DND-41 (cell line): Measurements from ENCODE around the gene EDIL3.

Experiments used
- ATAC-seq: fragments of 200-7000 bp; cut with Tn5 transposase; 3 replicates; pipeline ENCODE4 v1.9.1; 2021; ENCODE audit warnings: low read depth; ENCODE audit not compliant: insufficient read depth
- DNase-seq: peaks from one replicate; pipeline ENCODE4 v3.0.0-alpha.2; 2020
- H2AFZ ChIP-seq: 2 replicates; pipeline ENCODE4 v1.6.0; 2012; ENCODE audit warnings: low read depth, low read length
- H3K27ac ChIP-seq: 2 replicates; pipeline ENCODE4 v1.5.1; 2012; ENCODE audit warnings: low read length, inconsistent platforms
- H3K27me3 ChIP-seq: fragments of 200-600 bp; sonication (generic); 2 replicates; pipeline ENCODE4 v1.6.0; 2012; ENCODE audit warnings: low read length, mild to moderate bottlenecking, inconsistent platforms; ENCODE audit not compliant: insufficient read depth, poor library complexity
- H3K36me3 ChIP-seq: 2 replicates; pipeline ENCODE4 v1.5.1; 2012; ENCODE audit warnings: low read length, inconsistent platforms; ENCODE audit not compliant: insufficient read depth
- H3K4me1 ChIP-seq: 2 replicates; pipeline ENCODE4 v1.5.1; 2012; ENCODE audit warnings: mild to moderate bottlenecking, low read length; ENCODE audit not compliant: insufficient read depth
- H3K4me2 ChIP-seq: 2 replicates; pipeline ENCODE4 v1.6.0; 2012; ENCODE audit warnings: mild to moderate bottlenecking, moderate library complexity, low read length, inconsistent platforms; ENCODE audit not compliant: insufficient read depth
- H3K4me3 ChIP-seq, 2 experiments: fragments of 200-600 bp in 1 of 2; shearing (Covaris generic) in 1 of 2; 2 replicates each; pipeline ENCODE4 v1.5.1; 2012 to 2016; ENCODE audit warnings: inconsistent platforms in 2 of 2, low read length in 2 of 2, mild to moderate bottlenecking in 2 of 2, low read depth in 1 of 2, moderate library complexity in 1 of 2
- H3K79me2 ChIP-seq: 2 replicates; pipeline ENCODE4 v1.6.0; 2012; ENCODE audit warnings: low read length, inconsistent platforms; ENCODE audit not compliant: insufficient read depth
- H3K9ac ChIP-seq: 2 replicates; pipeline ENCODE4 v1.6.0; 2012; ENCODE audit warnings: low read depth, mild to moderate bottlenecking, inconsistent platforms, low read length, moderate library complexity
- H3K9me3 ChIP-seq: 2 replicates; pipeline ENCODE4 v1.5.1; 2012; ENCODE audit warnings: low read length, moderate library complexity, mild to moderate bottlenecking, inconsistent platforms; ENCODE audit not compliant: insufficient read depth, severe bottlenecking
- H4K20me1 ChIP-seq: 2 replicates; pipeline ENCODE4 v1.6.0; 2012; ENCODE audit warnings: low read length; ENCODE audit not compliant: insufficient read depth
- CTCF ChIP-seq: IDR thresholded peaks from 2 replicates; pipeline ENCODE4 v1.5.1; 2012; ENCODE audit warnings: borderline replicate concordance, low read length, moderate library complexity, mild to moderate bottlenecking; ENCODE audit not compliant: poor library complexity, severe bottlenecking; ENCODE audit errors: extremely low read depth
- EZH2 ChIP-seq: IDR thresholded peaks from 3 replicates; pipeline ENCODE4 v1.6.1; 2012; ENCODE audit warnings: borderline replicate concordance, low read depth, mild to moderate bottlenecking, moderate library complexity, low read length, inconsistent platforms; ENCODE audit not compliant: severe bottlenecking

EDIL3 gene, protein sequence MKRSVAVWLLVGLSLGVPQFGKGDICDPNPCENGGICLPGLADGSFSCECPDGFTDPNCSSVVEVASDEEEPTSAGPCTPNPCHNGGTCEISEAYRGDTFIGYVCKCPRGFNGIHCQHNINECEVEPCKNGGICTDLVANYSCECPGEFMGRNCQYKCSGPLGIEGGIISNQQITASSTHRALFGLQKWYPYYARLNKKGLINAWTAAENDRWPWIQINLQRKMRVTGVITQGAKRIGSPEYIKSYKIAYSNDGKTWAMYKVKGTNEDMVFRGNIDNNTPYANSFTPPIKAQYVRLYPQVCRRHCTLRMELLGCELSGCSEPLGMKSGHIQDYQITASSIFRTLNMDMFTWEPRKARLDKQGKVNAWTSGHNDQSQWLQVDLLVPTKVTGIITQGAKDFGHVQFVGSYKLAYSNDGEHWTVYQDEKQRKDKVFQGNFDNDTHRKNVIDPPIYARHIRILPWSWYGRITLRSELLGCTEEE

DNA sequence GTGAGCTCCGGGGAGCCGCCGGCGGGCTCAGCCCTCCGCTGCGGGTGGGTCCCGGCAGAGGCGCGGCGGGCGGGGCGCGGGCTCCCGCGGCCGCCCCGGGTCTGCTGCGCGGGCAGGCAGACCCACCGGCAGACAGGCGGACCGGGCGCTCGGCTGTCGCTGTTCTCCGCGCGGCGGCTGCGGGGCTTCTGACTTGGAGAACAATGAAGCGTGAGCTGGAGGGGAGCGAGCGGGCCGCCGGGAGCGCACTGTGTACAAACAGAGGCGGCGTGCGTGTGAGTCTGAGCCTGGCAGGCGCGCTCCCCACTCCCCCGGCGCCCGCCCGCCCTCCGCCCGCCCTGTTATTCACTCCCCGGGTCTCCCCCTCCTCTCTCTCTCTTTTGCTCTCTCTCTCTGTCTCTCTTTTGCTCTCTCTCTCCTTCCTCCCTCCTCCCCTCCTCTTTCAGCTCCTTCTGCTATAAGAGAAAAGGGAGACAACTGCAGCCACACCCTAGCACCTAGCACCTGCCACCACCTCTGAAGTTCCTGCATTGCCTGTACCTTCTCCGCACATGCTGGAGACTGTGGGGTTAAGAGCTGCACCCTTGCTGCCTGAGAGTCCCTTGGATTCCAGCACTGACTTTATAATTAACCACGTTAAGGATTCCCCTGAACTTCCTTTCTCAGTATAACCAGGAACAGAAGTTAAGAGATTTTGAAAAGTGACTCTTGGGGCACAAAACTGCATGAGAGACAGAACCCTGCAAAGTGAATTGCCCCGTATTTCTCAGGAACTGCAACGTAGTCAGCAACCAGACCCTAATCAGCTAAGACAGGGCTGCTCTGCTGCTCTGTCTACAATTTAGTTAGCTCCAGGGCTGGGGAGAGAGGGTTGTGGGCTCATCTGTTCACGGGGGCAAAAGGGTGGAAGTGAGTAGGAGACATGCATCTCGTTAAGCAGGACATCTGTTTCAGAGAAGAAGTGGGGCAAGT is at the start of gene EDIL3:
TSS of gene EDIL3 (minus strand) at position 277 of the 972 bp plus-strand sequence. CDS start 506 bp downstream, outside the sequence.
- no peak within 1 kb of the TSS for H2AFZ ChIP-seq
- no peaks in the 10 kb centered on the region for H3K79me2 ChIP-seq
- no peak within 1 kb of the TSS for H3K4me3 ChIP-seq
- H3K4me2 ChIP-seq, result no peak within 1 kb of the TSS
- no peaks in the 10 kb centered on the region for H3K36me3 ChIP-seq
- no peaks in the 10 kb centered on the region for H3K4me1 ChIP-seq
- H3K9me3 ChIP-seq, result no peaks in the 10 kb centered on the region
- no peaks in the 10 kb centered on the region for H4K20me1 ChIP-seq
- H3K9ac ChIP-seq, result no peak within 1 kb of the TSS
- no peak for ATAC-seq
- DNase-seq, result no peak
- H3K27me3 ChIP-seq, result no peaks in the 10 kb centered on the region
- no peak within 1 kb of the TSS for H3K27ac ChIP-seq
- no peak for TF ChIP-seq EZH2
- no peak for TF ChIP-seq CTCF

- Histone ChIP-seq H3K27ac (no peak overlapping the region), H3K4me2 (no peak overlapping the region), H3K27me3 (no peaks in the 10 kb centered on the region), H3K79me2 (no peaks in the 10 kb centered on the region), H3K9me3 (no peaks in the 10 kb centered on the region), H3K36me3 (no peaks in the 10 kb centered on the region), H3K4me1 (no peaks in the 10 kb centered on the region), H3K4me3 (no peak overlapping the region), H3K9ac (no peak overlapping the region), H4K20me1 (no peaks in the 10 kb centered on the region), H2AFZ (no peak overlapping the region)
- TF ChIP-seq EZH2 (no peak), CTCF (no peak)
- DNase-seq (no peak), ATAC-seq (no peak)
Observed at GRCh38 chr5:84433461-84433860, 48.8 kb upstream of the EDIL3 start.

- TF ChIP-seq CTCF (no peak), EZH2 (no peak)
- H3K4me2 ChIP-seq, result no peak overlapping the region
- no peaks in the 10 kb centered on the region for H3K27me3 ChIP-seq
- no peak overlapping the region for H3K27ac ChIP-seq
- H3K4me1 ChIP-seq, result no peaks in the 10 kb centered on the region
- ATAC-seq (no peak), DNase-seq (no peak)
- H3K36me3 ChIP-seq, result no peaks in the 10 kb centered on the region
- H3K4me3 ChIP-seq, result no peak overlapping the region
- H3K9ac ChIP-seq, result no peak overlapping the region
- no peaks in the 10 kb centered on the region for H3K79me2 ChIP-seq
- no peaks in the 10 kb centered on the region for H3K9me3 ChIP-seq
- H2AFZ ChIP-seq, result no peak overlapping the region
- no peaks in the 10 kb centered on the region for H4K20me1 ChIP-seq
Observed at GRCh38 chr5:84430863-84431663, 46.4 kb upstream of the EDIL3 start.
